Activated naive CD4-positive, alpha-beta T cell treated with anti-CD3 and anti-CD28 coated beads, Interleukin-2, amount 50 U/mL, for 24 hours (primary cell): ENCODE results near the gene GPHA2.

Experiments used
- H3K27ac Mint-ChIP-seq: one replicate; pipeline ENCODE4 v1.8.0; 2021; ENCODE audit warnings: mild to moderate bottlenecking, mixed read lengths
- H3K27me3 Mint-ChIP-seq: one replicate; pipeline ENCODE4 v1.8.0; 2021; ENCODE audit warnings: mixed read lengths
- H3K36me3 Mint-ChIP-seq: one replicate; pipeline ENCODE4 v1.8.0; 2021; ENCODE audit warnings: mixed read lengths
- H3K4me1 Mint-ChIP-seq: one replicate; pipeline ENCODE4 v1.8.0; 2021; ENCODE audit warnings: mixed read lengths
- H3K4me3 Mint-ChIP-seq: one replicate; pipeline ENCODE4 v1.8.0; 2021; ENCODE audit warnings: mild to moderate bottlenecking, mixed read lengths
- H3K9me3 Mint-ChIP-seq: one replicate; pipeline ENCODE4 v1.8.0; 2021; ENCODE audit warnings: mixed read lengths

GPHA2 gene

DNA sequence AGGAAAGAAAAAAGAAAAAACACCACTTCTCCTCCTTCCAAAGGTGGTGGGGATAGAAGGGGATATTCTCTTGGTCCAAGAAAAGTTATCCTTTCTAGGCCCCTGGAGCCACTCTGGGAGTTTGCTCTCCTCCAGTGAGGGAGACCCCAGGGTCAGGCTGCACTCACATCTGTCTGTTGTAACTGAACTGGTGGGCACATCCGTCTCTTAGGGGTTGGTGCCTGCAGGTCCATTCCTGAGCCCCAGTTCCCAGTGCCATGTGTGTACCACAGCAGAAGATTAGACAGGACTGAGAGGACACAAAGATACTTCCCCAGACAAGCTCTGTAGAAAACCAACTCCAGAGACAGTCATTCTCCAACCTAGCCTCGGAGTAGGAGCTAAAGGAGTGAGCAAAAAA, 15.6 kb downstream of the GPHA2 start:
- Mint-ChIP-seq H3K4me1 (peaks cover 35% of the 10 kb centered on the region), H3K27me3 (no peaks in the 10 kb centered on the region), H3K9me3 (no peaks in the 10 kb centered on the region), H3K27ac (no peak overlapping the region), H3K36me3 (no peaks in the 10 kb centered on the region), H3K4me3 (no peak overlapping the region)

DNA sequence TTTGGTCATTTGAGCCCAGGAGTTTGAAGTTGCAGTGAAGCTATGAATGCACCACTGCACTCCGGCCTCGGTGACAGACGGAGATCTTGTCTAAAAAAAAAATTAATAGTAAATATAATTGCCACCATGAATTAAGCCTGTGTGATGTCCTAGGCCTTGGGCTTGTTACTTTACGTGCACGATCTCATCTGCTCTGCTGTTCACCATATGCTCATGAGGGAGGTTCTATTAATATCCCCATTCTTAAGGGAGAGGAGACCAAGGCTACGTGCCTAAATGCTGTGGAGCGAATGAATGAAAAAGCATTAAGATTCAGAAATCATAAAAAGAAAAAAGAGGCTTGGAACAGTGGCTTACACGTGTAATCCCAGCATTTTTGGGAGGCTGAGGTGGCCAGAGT, 16.1 kb downstream of the GPHA2 start:
- H3K4me1 Mint-ChIP-seq: peaks cover 32% of the 10 kb centered on the region
- H3K9me3 Mint-ChIP-seq: no peaks in the 10 kb centered on the region
- H3K27ac Mint-ChIP-seq: no peak overlapping the region
- no peaks in the 10 kb centered on the region for H3K27me3 Mint-ChIP-seq
- no peak overlapping the region for H3K4me3 Mint-ChIP-seq
- no peaks in the 10 kb centered on the region for H3K36me3 Mint-ChIP-seq

DNA sequence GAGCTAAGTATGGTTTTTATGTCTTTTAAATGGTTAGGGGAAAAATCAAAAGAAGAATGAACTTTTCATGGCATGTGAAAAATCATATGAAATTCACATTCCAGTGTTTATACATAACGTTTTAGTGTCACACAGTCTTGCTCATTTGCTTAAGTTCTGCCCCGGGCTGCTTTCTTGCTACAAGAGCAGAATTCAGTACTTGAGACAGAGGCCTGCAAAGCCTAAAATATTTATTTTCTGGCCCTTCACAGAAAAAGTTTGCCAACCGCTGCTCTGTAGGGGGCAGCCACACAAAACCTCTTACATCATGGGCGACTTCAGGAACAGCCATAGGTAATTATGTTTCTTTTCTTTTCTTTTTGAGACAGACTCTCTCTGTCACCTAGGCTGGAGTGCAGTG, 17.7 kb downstream of the GPHA2 start:
- H3K27me3 Mint-ChIP-seq: no peaks in the 10 kb centered on the region
- H3K4me1 Mint-ChIP-seq: peaks cover 26% of the 10 kb centered on the region
- H3K9me3 Mint-ChIP-seq: no peaks in the 10 kb centered on the region
- H3K27ac Mint-ChIP-seq: peak overlapping the region; percentile 84
- H3K36me3 Mint-ChIP-seq: no peaks in the 10 kb centered on the region
- H3K4me3 Mint-ChIP-seq: peak overlapping the region; percentile 92

DNA sequence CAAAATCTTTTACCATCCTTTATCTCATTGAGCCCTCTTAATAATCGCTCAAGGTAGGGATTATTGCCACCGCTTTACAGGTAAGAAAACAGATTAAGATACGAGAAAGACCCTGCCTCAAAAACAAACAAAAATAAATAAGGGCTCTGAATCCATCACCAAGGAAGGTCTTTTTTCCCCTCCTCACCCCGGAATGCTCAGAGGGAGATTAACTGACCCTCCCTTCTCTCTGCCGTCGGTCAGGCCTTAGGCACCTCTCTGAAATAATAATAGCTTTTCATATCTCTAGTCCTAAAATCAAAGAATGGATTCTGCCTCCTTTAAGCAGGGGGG, 18.1 kb downstream of the GPHA2 start:
- Mint-ChIP-seq H3K9me3 (no peaks in the 10 kb centered on the region), H3K4me3 (peak overlapping the region; percentile 92), H3K27ac (peak overlapping the region; percentile 84), H3K27me3 (no peaks in the 10 kb centered on the region), H3K4me1 (peaks cover 26% of the 10 kb centered on the region), H3K36me3 (no peaks in the 10 kb centered on the region)

DNA sequence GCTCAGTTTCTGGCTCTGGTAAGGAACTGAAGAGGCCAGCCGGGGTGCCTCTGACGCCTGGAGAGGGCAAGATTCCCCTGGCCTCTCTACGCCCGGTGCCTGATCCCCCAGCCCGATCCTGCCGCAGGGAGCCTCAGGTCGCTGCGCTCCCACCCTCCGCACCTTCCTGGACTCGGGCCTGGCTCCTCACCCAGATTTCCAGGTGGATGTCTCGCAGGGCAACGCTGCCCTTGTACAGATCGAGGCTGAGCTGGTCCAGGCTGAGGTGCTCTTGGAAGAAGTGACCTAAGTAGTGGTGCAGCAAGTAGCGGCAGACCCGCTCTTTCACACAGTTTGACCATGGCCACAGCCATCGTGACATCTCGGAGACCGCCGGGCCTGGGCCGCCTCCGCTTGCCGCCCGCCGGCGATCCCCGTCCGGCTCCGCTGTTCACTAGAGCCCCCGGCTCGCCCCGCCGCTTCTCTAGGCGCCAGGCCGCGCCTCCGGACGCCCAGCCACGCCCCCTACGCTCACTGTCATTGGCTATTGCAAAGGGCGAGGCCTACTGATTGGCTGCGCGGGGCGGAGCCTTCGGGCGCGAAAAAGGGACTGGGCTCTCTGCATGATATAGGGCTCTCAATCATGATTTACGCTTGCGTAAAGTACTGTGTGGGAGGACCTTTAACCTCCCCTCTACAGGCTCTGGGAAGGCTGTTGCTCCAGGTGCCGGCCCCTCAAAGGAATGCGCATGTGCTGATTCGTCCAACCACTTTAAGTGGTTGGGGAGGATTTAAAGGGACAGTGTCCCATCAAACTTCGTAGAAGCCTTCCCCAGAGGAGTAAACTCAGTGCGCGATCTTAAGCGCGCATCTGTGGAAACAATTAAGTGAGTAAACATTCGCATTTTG, 18.7 kb downstream of the GPHA2 start, which contains the start of gene ATG2A:
TSS of gene ATG2A (minus strand) at position 435 of the 888 bp plus-strand sequence. CDS start at position 361, 74 bp downstream.
- peak within 1 kb of the TSS; percentile 90 for H3K27ac Mint-ChIP-seq
- no peaks in the 10 kb centered on the region for H3K27me3 Mint-ChIP-seq
- H3K36me3 Mint-ChIP-seq: no peaks in the 10 kb centered on the region
- H3K4me3 Mint-ChIP-seq: peak within 1 kb of the TSS; percentile 92
- H3K9me3 Mint-ChIP-seq: no peaks in the 10 kb centered on the region
- peaks cover 26% of the 10 kb centered on the region for H3K4me1 Mint-ChIP-seq

DNA sequence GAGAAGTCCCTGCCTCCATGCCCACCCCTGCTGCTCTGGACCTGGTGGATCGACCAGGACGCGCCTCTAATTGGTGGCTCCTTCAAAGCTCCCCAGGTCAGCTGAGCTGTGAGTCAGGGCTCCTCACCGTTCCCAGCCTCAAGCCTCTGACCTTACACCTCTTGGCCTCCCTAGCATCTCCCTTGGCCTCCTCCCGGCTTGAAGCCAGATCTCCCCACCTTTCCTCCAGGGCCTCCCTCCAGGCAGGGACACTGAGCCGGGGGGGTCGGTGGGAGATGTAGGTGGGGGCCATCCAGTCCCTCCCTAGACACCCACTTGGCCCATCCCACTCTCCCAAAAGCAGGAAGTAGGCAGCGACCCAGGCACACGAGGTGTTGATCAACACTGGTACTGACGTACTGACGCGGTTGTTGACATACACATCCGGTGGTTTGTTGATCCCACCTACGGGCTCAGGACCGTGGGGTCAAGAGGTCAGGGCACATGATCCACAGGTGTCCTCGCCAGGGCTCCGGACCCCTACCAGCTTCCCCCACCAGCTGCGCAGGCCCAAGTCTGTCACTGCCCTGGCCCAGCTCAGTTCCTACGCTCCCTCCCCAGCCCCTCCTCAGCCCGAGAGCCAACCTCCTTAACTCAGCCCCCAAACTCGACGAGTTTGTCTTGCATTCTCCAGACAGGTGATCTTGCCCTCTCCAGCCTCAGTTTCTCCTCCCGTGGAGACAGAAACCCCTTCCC, 19.5 kb downstream of the GPHA2 start:
- Mint-ChIP-seq H3K27ac (peak overlapping the region; percentile 90), H3K9me3 (no peaks in the 10 kb centered on the region), H3K4me1 (peaks cover 26% of the 10 kb centered on the region), H3K36me3 (peaks cover 5% of the 10 kb centered on the region), H3K4me3 (peak overlapping the region; percentile 92), H3K27me3 (no peaks in the 10 kb centered on the region)

DNA sequence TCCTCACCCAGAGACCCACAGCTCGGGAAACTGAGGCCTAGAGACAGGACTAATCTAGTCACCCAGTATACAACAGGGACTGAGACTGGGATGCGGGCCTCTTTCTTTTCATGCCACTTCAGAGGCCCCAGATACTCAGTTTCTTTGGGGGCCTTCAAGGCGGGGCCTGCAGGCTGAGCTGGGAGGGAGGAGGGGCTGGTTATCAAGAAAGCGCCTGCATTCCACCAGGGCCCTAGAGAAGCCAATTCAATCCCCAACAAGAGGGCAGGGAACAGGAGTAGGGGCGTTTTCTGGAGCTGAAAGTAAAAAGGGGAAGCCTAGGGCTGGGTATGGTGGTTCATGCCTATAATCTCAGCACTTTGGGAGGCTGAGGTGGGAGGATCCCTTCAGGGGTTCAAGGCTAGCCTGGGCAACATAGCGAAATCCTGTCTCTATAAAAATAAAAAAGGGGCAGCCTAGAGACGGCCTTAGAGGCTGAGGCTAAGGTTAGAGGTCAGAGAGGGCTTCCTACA, 20.3 kb downstream of the GPHA2 start:
- Mint-ChIP-seq H3K9me3 (no peaks in the 10 kb centered on the region), H3K27me3 (no peaks in the 10 kb centered on the region), H3K27ac (no peak overlapping the region), H3K4me3 (peak overlapping the region; percentile 92), H3K36me3 (peaks cover 5% of the 10 kb centered on the region), H3K4me1 (peaks cover 26% of the 10 kb centered on the region)

DNA sequence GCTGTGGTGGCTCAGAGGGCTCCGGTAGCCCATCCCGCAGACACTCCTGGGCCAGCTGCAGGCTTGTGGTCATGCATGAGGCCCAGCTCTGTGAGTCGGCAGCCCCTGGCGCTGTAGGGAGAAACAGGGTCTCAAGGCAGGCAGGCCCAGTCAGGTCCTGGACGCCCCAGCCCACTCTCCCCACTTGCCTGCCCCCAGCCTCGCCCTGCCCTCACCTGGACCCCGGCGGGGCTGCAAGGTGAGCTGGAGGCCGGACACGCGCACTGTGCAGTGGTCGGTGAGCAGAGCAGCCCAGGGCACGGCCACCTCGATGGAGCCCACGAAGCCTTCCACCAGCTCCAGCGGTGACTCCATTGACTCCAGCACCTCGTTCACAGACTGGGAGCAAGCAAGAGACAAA, 21.6 kb downstream of the GPHA2 start:
- no peak overlapping the region for H3K4me3 Mint-ChIP-seq
- H3K4me1 Mint-ChIP-seq: peaks cover 26% of the 10 kb centered on the region
- H3K27ac Mint-ChIP-seq: no peak overlapping the region
- H3K27me3 Mint-ChIP-seq: no peaks in the 10 kb centered on the region
- H3K36me3 Mint-ChIP-seq: peaks cover 5% of the 10 kb centered on the region
- no peaks in the 10 kb centered on the region for H3K9me3 Mint-ChIP-seq

DNA sequence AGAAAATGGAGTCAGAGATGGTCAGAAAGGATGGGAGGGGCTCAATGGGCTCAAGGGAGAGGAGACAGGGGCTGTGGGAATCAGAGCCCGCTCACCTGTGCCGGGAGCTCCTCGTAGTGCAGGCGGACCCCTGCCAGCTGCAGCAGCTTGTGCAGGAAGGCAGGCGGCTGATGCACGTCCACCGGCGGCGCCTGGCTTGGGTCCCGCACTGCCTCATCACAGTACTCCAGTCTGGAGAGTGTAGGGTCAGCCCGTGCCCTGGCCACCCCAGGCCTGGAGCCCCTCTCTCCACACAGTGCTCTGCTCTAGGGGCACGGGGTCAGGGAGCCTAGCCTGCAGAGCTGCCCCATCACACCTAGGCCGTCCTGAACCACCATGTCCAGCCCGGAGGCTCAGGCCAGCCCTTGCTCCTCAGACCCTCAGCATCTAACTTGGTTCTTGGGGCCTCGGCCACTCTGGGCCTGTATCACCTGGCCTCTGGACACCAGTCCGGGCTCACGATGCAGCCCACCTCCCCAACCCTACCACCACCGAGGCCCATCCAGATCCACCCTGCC, 22.4 kb downstream of the GPHA2 start:
- Mint-ChIP-seq H3K4me3 (no peak overlapping the region), H3K27ac (no peak overlapping the region), H3K4me1 (peaks cover 26% of the 10 kb centered on the region), H3K36me3 (peaks cover 5% of the 10 kb centered on the region), H3K27me3 (no peaks in the 10 kb centered on the region), H3K9me3 (no peaks in the 10 kb centered on the region)

DNA sequence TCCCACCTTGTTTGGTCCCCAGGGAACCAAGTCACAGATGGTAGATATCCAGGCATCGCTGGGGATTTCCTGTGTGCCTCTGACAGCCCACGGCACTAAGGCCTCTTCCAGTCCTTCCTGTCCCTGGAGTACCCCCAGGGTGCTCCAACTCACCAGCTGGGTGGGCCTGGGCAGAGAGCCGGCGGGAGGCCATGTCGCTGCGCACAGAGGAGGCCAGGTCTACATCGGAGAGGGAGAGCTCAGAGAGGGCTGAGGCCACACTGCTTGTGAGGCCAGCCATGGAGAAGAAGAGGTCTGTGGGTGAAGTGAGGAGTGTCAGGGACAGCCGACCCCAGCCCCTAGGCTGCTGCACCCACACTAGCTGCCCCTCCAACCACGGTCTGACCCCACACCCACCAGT, 24.0 kb downstream of the GPHA2 start:
- Mint-ChIP-seq H3K27ac (no peak overlapping the region), H3K27me3 (no peaks in the 10 kb centered on the region), H3K4me1 (peaks cover 18% of the 10 kb centered on the region), H3K36me3 (peaks cover 9% of the 10 kb centered on the region), H3K4me3 (no peak overlapping the region), H3K9me3 (no peaks in the 10 kb centered on the region)

DNA sequence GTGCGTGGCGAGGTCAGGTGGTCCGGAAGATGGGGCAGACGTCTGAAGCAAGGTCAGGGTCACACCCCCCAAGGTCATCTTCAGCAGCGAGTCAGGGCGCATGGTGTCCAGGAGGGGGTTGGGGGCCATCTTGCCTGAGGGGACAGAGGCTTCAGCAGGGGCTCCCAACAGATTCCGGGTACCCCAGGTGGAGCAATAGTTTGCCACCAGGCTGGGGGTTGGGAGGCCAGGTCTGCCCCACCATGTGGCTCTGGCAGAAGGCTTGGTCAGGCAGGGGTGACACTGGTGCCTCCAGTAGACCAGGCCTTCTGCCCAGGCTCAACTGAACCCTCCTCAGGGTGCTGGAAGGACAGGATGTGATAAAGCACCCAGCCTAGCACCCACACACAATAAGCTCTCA, 24.6 kb downstream of the GPHA2 start:
- no peaks in the 10 kb centered on the region for H3K27me3 Mint-ChIP-seq
- H3K4me3 Mint-ChIP-seq: no peak overlapping the region
- no peak overlapping the region for H3K27ac Mint-ChIP-seq
- H3K4me1 Mint-ChIP-seq: peaks cover 12% of the 10 kb centered on the region
- peaks cover 9% of the 10 kb centered on the region for H3K36me3 Mint-ChIP-seq
- H3K9me3 Mint-ChIP-seq: no peaks in the 10 kb centered on the region

DNA sequence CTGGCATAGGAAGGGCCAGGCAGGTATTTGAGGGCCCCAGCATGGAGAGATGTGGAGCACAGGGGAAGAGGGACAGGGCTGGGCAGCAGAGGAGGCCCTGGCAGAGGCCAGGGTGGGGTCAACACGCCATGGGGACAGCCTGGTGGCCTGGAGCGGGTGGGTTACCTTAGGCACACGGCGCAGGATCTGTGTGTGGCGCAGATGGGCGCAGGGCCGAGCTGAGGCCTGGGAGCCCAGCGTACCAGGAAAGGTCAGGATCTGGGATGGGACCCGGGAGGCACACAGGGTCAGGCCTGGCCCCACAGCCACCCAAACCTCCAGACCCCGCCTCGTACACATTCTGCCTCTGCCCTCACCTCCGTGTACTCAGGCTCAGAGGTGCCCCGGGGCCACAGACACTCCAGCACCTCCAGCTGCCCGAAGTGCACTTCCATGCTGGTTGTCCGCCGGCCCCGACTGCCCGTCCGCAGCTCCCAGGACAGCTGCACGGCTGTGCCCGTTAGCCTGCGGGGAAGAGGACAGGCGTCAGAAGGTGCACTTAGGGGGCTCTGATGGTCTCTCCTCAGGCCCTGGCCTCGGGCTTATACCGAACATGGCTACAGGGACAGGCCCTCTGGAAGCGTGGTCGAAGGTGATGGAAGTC, 25.1 kb downstream of the GPHA2 start:
- Mint-ChIP-seq H3K4me3 (no peak overlapping the region), H3K36me3 (peaks cover 9% of the 10 kb centered on the region), H3K27ac (no peak overlapping the region), H3K4me1 (peaks cover 7% of the 10 kb centered on the region), H3K9me3 (no peaks in the 10 kb centered on the region), H3K27me3 (no peaks in the 10 kb centered on the region)

DNA sequence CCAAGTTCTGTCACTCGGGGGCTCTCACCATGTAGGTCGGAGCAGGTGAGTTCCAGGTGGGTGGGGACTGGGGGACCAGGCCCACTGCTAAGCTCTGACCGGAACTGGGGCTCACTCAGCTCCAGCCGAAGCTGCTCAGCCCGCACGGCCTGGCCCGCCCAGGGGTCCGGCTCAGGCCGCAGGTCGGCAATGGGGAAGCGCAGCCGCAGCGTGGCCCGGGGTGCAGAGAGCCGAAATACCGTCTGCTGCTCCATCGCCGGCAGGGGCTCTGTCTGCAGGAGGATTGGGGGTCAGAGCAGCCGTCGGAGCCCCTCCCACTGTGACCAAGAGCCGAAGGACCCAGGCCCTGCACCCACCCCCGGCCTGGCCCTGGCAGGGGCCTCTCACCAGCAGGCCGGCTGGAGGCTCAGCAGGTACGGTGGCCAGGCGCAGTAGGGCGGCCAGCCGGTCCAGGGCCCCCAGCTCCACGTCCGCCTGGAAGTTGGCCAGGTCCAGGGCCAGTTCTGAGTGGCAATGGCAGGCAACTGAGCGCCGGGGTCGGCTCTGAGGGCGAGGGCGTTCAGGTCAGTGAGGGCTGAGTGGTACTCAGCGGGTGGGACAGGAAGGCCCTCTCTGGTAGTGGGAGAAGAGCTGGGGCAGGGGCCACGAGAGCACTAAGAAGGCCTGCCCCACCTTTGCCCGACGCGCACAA, 25.9 kb downstream of the GPHA2 start:
- Mint-ChIP-seq H3K27ac (no peak overlapping the region), H3K9me3 (no peaks in the 10 kb centered on the region), H3K36me3 (peaks cover 9% of the 10 kb centered on the region), H3K4me1 (peaks cover 4% of the 10 kb centered on the region), H3K4me3 (no peak overlapping the region), H3K27me3 (no peaks in the 10 kb centered on the region)

DNA sequence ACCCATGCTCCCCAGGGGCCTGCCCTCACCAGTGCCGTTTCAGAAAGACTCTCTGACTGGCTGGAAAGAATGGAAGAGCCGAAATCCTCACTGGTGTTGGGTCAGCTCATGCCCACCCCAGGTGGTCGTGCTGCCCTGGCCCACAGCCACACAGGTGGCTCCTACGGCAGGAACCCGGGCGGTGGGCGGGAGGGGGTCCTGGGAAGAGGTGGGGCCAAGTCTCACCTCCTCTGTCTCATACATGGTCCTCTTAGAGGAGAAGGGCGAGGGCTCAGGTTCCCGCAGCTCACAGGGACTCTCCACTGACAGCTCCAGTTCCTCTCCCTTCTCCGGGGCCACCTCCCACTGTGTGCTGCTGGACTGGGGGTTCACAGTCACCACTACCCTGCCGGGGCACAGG, 26.9 kb downstream of the GPHA2 start:
- Mint-ChIP-seq H3K36me3 (peaks cover 9% of the 10 kb centered on the region), H3K4me1 (no peaks in the 10 kb centered on the region), H3K27me3 (no peaks in the 10 kb centered on the region), H3K9me3 (no peaks in the 10 kb centered on the region), H3K4me3 (no peak overlapping the region), H3K27ac (no peak overlapping the region)

DNA sequence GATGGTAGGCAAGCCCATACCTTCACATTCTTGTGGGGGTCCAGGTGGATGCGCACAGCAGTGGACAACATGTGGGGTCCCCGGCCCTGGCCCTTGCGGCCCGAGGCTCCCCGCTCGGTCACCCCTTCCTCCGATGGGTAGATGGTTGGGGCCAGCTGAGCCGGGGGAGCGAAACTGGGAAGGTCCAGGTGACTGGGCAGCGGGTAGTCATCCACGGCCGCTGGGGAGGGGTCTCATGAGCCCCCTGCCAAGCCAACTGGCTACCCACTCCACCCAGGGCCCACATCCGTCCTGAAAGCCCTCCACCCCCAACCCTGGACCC, 29.4 kb downstream of the GPHA2 start:
- H3K36me3 Mint-ChIP-seq: peaks cover 6% of the 10 kb centered on the region
- H3K27ac Mint-ChIP-seq: no peak overlapping the region
- no peaks in the 10 kb centered on the region for H3K9me3 Mint-ChIP-seq

More for the DNA sequence above, 29.4 kb downstream of the GPHA2 start:
- no peak overlapping the region for H3K4me3 Mint-ChIP-seq
- no peaks in the 10 kb centered on the region for H3K27me3 Mint-ChIP-seq
- peaks cover 5% of the 10 kb centered on the region for H3K4me1 Mint-ChIP-seq
